Measurements from ENCODE around the gene MMP2.

The MMP2 gene

GRCh38 chr16:55495616-55496289 is 16.8 kb downstream of the MMP2 start:
- peak; percentile 92 for DNase-seq

- no peak for DNase-seq
These were observed 17.6 kb downstream of the MMP2 start for GRCh38 chr16:55496509-55497145.

DNA sequence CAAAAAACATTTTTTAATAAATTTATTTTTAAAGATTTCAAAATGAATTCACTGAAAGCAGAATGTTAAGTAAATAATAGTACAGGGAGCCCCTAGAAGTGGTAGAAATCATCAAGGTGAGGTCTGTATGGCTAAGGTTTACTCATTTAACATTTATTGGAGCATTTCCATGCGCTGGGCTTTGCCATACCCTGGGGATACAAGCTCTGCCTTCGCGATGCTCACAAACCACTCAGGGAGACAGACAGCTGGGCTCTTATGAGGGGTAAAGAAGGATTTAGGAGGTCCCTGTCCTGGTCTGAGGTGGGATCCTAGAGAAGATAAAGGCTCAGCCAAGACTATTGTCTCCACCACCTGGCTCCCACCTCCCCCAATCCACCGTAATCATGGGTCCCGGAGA is 18.6 kb downstream of the MMP2 start:
- DNase-seq, result no peak

GRCh38 chr16:55498101-55498500 is 19.1 kb downstream of the MMP2 start:
- no peak for DNase-seq

DNA sequence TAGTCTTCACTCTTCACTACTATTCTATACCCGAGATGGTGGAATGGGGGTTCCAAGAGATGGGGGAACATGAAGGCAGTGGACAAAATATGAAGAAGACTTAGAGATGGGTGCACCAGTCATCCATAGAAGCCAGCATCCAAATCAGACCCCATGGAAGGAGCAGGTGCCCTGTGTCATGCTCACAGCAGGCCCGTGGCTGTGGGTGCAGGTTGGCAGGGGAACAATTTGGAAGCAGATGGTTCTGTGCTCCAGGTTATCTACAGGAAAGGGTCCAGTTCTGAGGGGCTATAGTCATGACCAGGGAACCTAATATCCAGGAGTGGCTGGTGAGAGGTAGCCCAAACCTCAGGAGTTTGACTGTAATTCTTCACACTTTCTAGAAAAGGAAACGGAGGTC is 20.3 kb downstream of the MMP2 start:
- DNase-seq, result no peak

DNA sequence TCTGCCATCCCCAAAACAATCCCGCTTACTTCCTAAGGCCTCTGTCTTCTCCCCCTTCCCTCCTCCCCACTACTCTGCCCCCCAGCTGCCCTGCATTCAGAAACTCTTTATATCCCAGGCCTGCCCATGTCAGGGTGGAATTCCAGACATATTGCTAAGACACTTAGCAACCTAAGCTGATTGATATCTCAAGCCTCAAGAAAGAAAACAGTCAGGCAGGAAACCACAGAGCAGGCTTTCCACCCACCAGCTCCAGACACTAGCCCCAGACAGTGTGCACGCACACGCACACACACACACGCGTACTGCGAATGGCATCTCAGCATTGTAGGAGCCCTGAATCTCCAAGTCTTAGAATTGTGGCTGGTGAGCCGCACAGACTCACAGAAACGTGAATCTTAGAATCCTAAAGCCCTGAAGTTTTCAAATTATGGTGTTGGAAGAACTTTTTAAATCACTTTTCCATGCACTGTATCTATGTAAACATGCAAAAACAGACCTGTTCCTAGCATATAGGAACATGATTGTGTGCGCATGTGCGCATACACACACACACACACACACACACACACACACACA is 21.0 kb downstream of the MMP2 start:
- peak; percentile 100 for DNase-seq

GRCh38 chr16:55500530-55501011 is 21.6 kb downstream of the MMP2 start:
- peak; percentile 60 for DNase-seq

GRCh38 chr16:55501549-55502322 is 22.7 kb downstream of the MMP2 start:
- DNase-seq, result no peak

DNA sequence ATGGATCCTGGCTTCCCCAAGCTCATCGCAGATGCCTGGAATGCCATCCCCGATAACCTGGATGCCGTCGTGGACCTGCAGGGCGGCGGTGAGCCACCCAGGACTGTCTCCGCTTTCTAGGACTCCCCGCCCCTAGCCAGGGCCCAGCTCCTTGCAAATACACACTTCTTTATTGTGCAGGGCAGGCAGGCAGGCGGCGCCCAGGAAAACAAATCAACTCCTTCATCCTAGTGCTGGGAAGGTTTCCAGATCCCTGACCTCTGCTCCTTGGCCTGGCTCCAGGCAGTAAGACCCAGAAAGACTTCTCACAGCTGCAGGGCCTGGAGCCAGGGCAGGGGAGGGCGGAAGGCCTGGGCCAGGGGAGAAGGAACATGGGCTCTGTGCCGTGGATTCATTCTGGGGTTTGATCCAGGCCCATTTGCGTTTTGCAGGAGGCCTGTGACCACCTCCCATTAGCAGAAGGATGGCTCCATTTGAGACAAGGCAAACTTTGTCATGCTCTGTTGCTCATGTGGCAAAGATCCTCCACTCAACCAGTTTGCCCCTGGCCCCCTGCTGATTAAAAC is 23.9 kb downstream of the MMP2 start:
- DNase-seq, result peak; percentile 78

DNA sequence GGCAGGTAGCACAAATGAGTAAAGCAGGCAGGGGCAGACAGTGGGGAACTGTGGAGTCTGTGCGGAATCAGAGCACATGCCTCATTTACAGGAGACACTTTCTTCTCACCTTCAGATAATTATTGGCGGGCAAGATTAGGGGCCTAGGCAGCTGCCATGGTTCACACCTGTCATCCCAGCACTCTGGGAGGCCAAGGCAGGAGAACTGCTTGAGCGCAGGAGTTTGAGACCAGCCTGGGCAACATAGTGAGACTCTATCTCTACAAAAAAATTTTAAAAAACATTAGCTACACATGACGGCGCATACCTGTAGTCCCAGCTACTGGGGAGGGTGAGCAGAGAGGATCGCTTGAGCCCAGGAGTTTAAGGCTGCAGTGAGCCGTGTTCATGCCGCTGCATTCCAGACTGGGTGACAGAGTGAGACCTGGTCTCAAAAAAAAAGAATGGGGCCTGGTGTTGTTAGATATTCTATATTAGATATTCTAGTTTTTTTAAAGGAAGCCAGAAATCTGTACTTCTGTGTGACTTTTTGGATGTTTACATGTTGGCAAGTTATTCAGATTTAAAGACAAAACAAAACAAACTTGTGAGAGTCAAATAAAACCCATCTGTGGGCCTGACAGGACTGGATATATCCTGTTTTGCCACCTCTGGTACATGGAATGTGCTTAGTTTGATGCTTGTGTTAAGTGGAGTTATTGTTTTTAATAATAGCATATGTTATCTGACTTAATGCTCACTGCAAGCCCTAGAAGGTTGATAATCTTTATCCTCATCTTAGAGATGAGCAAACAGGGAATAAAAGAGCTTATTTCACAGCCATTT is 24.9 kb downstream of the MMP2 start:
- no peak for DNase-seq

DNA sequence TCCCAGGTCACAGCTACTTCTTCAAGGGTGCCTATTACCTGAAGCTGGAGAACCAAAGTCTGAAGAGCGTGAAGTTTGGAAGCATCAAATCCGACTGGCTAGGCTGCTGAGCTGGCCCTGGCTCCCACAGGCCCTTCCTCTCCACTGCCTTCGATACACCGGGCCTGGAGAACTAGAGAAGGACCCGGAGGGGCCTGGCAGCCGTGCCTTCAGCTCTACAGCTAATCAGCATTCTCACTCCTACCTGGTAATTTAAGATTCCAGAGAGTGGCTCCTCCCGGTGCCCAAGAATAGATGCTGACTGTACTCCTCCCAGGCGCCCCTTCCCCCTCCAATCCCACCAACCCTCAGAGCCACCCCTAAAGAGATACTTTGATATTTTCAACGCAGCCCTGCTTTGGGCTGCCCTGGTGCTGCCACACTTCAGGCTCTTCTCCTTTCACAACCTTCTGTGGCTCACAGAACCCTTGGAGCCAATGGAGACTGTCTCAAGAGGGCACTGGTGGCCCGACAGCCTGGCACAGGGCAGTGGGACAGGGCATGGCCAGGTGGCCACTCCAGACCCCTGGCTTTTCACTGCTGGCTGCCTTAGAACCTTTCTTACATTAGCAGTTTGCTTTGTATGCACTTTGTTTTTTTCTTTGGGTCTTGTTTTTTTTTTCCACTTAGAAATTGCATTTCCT is 26.5 kb downstream of the MMP2 start:
- no peak for DNase-seq

DNA sequence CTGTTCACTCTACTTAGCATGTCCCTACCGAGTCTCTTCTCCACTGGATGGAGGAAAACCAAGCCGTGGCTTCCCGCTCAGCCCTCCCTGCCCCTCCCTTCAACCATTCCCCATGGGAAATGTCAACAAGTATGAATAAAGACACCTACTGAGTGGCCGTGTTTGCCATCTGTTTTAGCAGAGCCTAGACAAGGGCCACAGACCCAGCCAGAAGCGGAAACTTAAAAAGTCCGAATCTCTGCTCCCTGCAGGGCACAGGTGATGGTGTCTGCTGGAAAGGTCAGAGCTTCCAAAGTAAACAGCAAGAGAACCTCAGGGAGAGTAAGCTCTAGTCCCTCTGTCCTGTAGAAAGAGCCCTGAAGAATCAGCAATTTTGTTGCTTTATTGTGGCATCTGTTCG is 27.1 kb downstream of the MMP2 start:
- DNase-seq, result no peak

DNA sequence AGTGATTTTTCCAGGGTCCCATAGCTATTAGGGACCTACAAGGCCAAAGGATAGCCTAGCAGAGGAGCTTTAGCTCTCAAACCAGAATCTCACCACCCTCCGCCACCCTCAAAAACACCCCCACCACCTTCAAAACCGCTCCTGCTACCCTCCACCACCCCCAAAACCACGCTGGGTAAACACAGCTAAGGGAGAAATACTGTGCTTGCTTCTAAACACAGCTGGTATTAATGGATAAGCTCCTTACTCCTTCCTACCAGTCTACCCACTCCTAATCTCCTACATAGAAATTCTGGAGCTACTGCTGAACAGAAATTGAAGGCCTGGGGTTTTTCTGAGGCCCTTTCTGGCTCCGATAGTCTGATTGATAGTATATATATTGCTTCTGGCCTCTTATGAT is 27.7 kb downstream of the MMP2 start:
- no peak for DNase-seq

DNA sequence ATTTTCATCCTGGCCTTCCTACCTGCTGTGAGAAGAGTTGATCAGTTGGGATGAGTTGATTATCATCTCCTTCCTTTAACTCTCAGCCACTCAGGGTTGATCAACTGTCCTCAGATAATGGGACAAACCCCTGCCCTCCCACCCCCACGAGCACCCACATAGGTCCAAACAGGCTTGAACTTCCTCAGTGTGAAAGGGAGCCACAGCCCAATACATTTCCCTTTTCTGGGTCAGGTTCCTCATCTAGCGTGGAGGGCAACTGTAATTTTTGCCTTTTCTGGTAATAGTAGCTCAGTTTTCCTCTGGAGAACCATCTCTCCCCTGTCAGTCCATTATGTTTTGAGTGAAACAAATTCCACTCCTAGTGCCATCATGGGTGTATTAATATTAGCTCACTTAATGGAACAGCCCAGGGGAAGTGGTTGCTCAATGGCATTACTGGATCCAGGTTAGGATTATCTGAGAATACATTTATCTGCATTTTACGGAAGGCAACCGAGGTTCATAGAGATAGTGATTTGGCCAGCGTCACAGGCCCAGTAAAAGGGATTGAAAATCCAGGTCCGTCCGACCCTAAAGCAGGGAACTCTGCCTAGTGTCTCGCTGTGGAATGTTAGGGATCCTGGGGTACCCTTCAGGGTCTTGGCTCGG is 29.4 kb downstream of the MMP2 start:
- DNase-seq, result no peak

GRCh38 chr16:55508941-55509931 is 30.2 kb downstream of the MMP2 start, which contains the start of gene LPCAT2:
Gene LPCAT2 (plus strand): TSS chr16:55509072. CDS start chr16:55509182, 110 bp downstream.
- peak; percentile 90 for DNase-seq

DNA sequence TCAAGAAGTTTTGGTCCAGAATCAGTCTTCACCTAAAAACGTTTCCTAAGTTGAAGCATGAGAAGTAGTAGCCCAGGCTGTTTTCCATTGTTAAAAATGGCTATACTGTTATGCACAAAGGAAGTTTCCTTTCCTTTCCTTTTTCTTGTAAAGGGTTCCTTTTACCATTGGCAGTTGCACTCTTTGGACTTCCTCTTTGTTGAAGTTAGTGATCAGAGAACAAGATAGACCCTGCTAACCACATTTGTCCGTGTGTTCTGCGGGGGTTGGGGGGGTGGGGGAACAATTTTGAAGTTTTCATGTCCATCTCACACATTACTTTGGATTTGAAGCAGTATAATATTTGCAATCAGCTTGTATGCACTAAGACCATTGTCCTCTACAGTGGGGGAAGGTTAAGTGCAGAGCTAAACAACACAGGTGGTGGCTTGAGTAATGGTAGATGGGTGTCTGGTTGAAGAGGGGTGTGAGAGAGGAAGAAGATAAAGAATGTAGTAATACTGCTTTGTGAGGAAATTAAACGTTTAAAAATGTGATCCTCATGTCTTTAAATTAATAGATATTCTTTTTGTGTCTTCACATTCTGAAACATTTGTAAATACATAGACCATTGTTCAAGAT is 31.3 kb downstream of the MMP2 start:
- no peak for DNase-seq

DNA sequence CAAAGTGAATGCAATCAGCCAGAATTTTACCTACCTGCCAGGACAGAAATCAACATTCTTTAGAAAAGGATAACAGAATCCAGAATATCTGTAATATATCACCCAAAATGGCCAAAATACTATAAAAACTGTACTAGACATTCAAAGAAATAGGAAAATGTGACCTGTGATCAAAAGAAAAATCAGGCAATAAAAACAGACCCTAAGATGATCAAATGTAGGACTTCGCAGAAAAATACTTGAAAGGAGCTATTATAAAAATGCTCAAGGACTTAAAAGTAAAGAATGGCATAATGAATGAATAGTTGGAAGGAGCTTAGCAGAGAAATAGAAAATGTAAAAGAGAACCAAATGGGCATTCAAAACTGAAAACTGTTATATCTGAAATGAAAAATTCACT is 33.9 kb downstream of the MMP2 start:
- no peak for DNase-seq

- no peak for DNase-seq
These were observed 34.6 kb downstream of the MMP2 start for GRCh38 chr16:55513616-55514015.

GRCh38 chr16:55515111-55515510 is 36.1 kb downstream of the MMP2 start:
- peak; percentile 84 for DNase-seq
